ENCODE data around the gene SLC22A23.

SLC22A23 gene

GRCh38 chr6:3222506-3223038, 234.3 kb downstream of the SLC22A23 start:
- no peak for DNase-seq (ENCODE audit: low read depth)

- DNase-seq (ENCODE audit: low read depth): no peak
Observed at GRCh38 chr6:3221578-3221977, 235.3 kb downstream of the SLC22A23 start.

- DNase-seq (ENCODE audit: low read depth): no peak
Observed at GRCh38 chr6:3220366-3220765, 236.5 kb downstream of the SLC22A23 start.
